Stomach (tissue), 4 donors: ENCODE results near the gene EMP1.

ENCODE experiments used
- EP300 ChIP-seq: sonication (generic); formaldehyde crosslinking; IDR thresholded peaks from one replicate; pipeline ENCODE4 v1.6.1; 2017; ENCODE audit warnings: antibody characterized with exemption
- POLR2A ChIP-seq, 4 donors: fragments of 450-650 bp; IDR thresholded peaks; one replicate each; pipeline ENCODE4 v1.6.1; 2016; ENCODE audit warnings: antibody characterized with exemption in 4 of 4, control low read depth in 2 of 4, mild to moderate bottlenecking in 1 of 4, moderate library complexity in 1 of 4
- POLR2AphosphoS5 ChIP-seq, 3 donors: sonication (generic); formaldehyde crosslinking; IDR thresholded peaks; one replicate each; pipeline ENCODE4 v1.6.1; 2016; ENCODE audit warnings: antibody characterized with exemption in 3 of 3
- TF ChIP-seq, protein P1 (sequence below), 7 experiments: fragments of 450-650 bp in 4 of 7; fragments of 200-600 bp in 3 of 7; sonication (generic) in 3 of 7; IDR thresholded peaks; one replicate each; pipeline ENCODE4 v1.5.1; 2016 to 2019; ENCODE audit warnings: antibody characterized with exemption in 7 of 7, control low read depth in 2 of 7, mild to moderate bottlenecking in 1 of 7

DNA sequence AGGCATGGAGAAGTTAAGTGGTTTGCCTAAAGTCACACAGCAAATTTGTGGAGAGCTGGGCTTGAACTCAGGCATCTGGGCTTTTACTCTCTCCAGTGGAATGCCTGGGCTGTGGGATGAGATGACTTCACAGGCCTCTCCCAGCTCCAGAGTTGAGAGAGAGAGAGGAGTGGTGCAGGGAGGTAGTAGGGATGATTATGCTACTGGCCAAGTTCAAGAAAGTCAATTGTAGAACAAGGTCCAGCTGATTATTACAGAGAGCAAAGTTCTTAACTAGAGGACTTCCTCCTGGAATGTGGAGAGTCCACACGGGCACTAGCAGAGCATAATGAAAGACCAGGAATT lies 769 bp upstream of the EMP1 start:
- TF ChIP-seq, protein P1, sequence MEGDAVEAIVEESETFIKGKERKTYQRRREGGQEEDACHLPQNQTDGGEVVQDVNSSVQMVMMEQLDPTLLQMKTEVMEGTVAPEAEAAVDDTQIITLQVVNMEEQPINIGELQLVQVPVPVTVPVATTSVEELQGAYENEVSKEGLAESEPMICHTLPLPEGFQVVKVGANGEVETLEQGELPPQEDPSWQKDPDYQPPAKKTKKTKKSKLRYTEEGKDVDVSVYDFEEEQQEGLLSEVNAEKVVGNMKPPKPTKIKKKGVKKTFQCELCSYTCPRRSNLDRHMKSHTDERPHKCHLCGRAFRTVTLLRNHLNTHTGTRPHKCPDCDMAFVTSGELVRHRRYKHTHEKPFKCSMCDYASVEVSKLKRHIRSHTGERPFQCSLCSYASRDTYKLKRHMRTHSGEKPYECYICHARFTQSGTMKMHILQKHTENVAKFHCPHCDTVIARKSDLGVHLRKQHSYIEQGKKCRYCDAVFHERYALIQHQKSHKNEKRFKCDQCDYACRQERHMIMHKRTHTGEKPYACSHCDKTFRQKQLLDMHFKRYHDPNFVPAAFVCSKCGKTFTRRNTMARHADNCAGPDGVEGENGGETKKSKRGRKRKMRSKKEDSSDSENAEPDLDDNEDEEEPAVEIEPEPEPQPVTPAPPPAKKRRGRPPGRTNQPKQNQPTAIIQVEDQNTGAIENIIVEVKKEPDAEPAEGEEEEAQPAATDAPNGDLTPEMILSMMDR (IDR thresholded peaks at IDR 0.05) = no peak
- TF ChIP-seq EP300 (no peak), POLR2AphosphoS5 (IDR thresholded peaks at IDR 0.05) (no peak), POLR2A (IDR thresholded peaks at IDR 0.05) (no peak)
